ENCODE data around the gene C17orf58. TPM values are rescaled to one million over a fixed set of nuclear protein-coding genes. Genes with fewer than 3 reads are reported as not detected.
"Not testable (repeated sequence)": the region's sequence is repeated elsewhere in the genome, so short reads cannot be mapped to it uniquely, and the experiment has no call there.

C17orf58 gene
- total RNA-seq (ENCODE audit: low replicate concordance), result 34.3 and 43.9 TPM in 2 replicates

DNA sequence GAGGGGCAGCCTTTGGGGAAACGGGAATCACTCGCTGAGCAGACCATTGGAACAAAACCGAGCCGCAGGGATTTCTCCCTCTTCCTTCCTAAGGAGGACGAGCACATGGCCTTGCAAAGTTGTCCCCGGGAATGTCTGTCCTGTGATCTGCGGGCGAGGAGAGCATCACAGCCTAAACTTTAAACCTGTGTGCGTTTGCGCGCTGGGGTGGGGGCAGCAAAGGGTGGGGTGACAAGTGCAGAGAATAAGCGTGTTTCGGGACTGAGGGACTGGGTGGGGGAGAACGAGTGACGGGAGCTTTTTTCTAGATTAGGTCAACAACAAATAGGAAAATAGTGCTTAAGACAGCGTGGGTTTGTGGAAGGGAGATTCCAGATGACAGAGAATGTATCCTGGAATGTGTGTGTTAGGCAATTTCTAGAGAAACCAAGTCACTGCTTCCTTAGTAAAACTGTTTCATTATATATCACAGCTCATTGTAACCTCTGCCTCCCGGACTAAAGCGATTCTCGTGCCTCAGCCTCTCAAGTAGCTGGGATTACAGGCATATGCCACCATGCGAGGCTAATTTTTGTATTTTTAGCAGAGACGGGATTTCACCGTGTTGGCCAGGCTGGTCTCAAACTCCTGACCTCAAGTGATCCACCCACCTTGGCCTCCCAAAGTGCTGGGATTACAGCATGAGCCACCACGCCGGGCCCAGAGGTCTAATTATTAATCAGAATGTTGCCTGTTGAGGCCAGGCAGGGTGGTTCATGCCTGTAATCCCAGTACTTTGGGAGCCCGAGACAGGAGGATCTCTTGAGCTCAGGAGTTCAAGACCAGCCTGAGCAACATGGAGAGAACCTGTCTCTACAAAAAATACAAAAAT, at the start of gene C17orf58:
Gene C17orf58, minus strand, starts transcription at position 169 of the 871 bp plus-strand sequence. CDS start 271 bp downstream, outside the sequence.
- H3K36me3 ChIP-seq; H3K9me3 ChIP-seq (ENCODE audit: low read depth); H3K9ac ChIP-seq; H3K27ac ChIP-seq; H3K36me3 Mint-ChIP-seq; H3K79me2 ChIP-seq (ENCODE audit: low read depth); H4K20me1 ChIP-seq (ENCODE audit: low read depth); H3K27me3 Mint-ChIP-seq (ENCODE audit: insufficient read depth, low read depth); H3K9me3 Mint-ChIP-seq: not testable (repeated sequence)
- H3K27me3 ChIP-seq, result peaks cover 39% of the 10 kb centered on the region
- H3F3A ChIP-seq (ENCODE audit: low read depth), result peaks cover 48% of the 10 kb centered on the region
- H3K4me1 Mint-ChIP-seq, result peaks cover 28% of the 10 kb centered on the region
- H3K4me1 ChIP-seq, result peaks cover 17% of the 10 kb centered on the region
- peak within 1 kb of the TSS; percentile 57 for H3K4me3 ChIP-seq
- H3K4me2 ChIP-seq, result peak within 1 kb of the TSS; percentile 90
- peak; percentile 39 for DNase-seq (ENCODE audit: low spot score)
- peak within 1 kb of the TSS; percentile 91 for H3K4me3 Mint-ChIP-seq
- H3K27ac Mint-ChIP-seq, result peak within 1 kb of the TSS; percentile 70
- peak within 1 kb of the TSS; percentile 83 for H2AFZ ChIP-seq (replicated peaks)

DNA sequence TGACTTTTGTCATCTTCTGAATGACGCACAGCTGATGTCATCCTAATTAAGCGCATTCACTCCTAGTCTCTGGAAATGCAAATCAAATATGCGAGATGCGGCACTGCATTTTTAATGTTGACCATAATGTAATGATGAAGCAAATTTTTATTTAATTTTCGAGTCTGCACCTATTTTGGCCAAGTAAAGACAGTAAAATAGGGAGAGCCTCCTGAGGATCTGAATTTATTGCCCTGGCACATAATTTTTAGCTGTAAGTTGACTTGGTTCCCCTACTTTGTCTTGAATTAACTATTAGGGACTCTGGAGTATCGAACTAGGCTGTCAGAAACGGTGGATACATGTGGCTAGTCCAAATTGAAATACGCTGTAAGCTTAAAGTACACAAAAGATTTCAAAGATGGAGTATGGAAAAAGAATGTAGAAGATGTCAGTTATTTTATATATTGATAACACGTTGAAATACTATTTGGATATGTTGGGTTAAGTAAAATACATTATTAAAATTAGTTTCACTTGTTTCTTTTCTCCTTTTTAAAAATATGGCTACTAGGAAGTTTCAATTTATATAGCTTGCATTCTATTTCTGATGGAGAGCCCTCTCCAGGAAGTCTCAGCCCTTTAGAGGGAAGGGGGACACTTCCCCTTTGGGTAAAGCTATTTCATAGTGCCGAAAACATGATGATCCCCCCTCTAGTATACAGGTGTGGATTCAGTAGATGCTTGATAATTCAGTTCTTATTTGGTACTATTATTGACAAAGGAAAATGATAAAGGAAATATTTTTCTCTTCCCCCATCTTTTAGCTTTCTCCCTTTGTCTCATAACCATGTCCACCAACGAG, 40.3 kb upstream of the C17orf58 start:
- Histone ChIP-seq H3K9me3 (ENCODE audit: low read depth) (no peaks in the 10 kb centered on the region), H3K27me3 (no peaks in the 10 kb centered on the region), H2AFZ (replicated peaks) (no peak overlapping the region), H3K36me3 (peaks cover 14% of the 10 kb centered on the region), H3K9ac (peak overlapping the region; percentile 94), H3K79me2 (ENCODE audit: low read depth) (peaks cover 60% of the 10 kb centered on the region), H3K4me3 (peak overlapping the region; percentile 92), H3K4me2 (peak overlapping the region; percentile 87), H3K27ac (no peak overlapping the region), H3F3A (ENCODE audit: low read depth) (peaks cover 54% of the 10 kb centered on the region), H4K20me1 (ENCODE audit: low read depth) (peaks cover 59% of the 10 kb centered on the region), H3K4me1 (peaks cover 32% of the 10 kb centered on the region)
- peaks cover 31% of the 10 kb centered on the region for H3K4me1 Mint-ChIP-seq
- no peak for DNase-seq (ENCODE audit: low spot score)
- no peaks in the 10 kb centered on the region for H3K9me3 Mint-ChIP-seq
- peaks cover 4% of the 10 kb centered on the region for H3K27me3 Mint-ChIP-seq (ENCODE audit: insufficient read depth, low read depth)
- peaks cover 27% of the 10 kb centered on the region for H3K36me3 Mint-ChIP-seq
- peak overlapping the region; percentile 99 for H3K4me3 Mint-ChIP-seq
- TF ChIP-seq EZH2 (IDR thresholded peaks at IDR 0.05) (no peak), EZH2phosphoT487 (IDR thresholded peaks at IDR 0.05) (no peak), CTCF (IDR thresholded peaks at IDR 0.05) (no peak)
- peak overlapping the region; percentile 95 for H3K27ac Mint-ChIP-seq

- Histone ChIP-seq H4K20me1 (ENCODE audit: low read depth) (peaks cover 51% of the 10 kb centered on the region), H3K9ac (peak within 1 kb of the TSS; percentile 94), H3F3A (ENCODE audit: low read depth) (peaks cover 45% of the 10 kb centered on the region), H3K36me3 (peaks cover 9% of the 10 kb centered on the region), H3K27ac (peak within 1 kb of the TSS; percentile 81), H3K9me3 (ENCODE audit: low read depth) (no peaks in the 10 kb centered on the region), H3K79me2 (ENCODE audit: low read depth) (peaks cover 52% of the 10 kb centered on the region), H3K4me2 (peak within 1 kb of the TSS; percentile 87), H2AFZ (replicated peaks) (no peak within 1 kb of the TSS), H3K4me3 (peak within 1 kb of the TSS; percentile 92), H3K4me1 (peaks cover 32% of the 10 kb centered on the region), H3K27me3 (no peaks in the 10 kb centered on the region)
- Mint-ChIP-seq H3K4me1 (peaks cover 31% of the 10 kb centered on the region), H3K9me3 (no peaks in the 10 kb centered on the region), H3K27me3 (ENCODE audit: insufficient read depth, low read depth) (peaks cover 4% of the 10 kb centered on the region), H3K36me3 (peaks cover 22% of the 10 kb centered on the region), H3K4me3 (peak within 1 kb of the TSS; percentile 99), H3K27ac (peak within 1 kb of the TSS; percentile 95)
- peak; percentile 97 for DNase-seq (ENCODE audit: low spot score)
- TF ChIP-seq EZH2 (IDR thresholded peaks at IDR 0.05) (no peak), EZH2phosphoT487 (IDR thresholded peaks at IDR 0.05) (no peak), CTCF (IDR thresholded peaks at IDR 0.05) (no peak)
Measured at GRCh38 chr17:68035523-68036303, 39.4 kb upstream of the C17orf58 start, which contains the start of gene KPNA2. Gene KPNA2, plus strand, starts transcription at chr17:68035735. Its CDS starts 1,398 bp downstream, at chr17:68037133.
